Keratinocyte (primary cell): Measurements from ENCODE around the gene PNMT. TPM values are rescaled to one million over a fixed set of nuclear protein-coding genes. Genes with fewer than 3 reads are reported as not detected.

Source experiments
- DNase-seq: peaks from one replicate; pipeline ENCODE4 v3.0.0-alpha.2; 2011; ENCODE audit warnings: low read depth, missing footprints, low spot score
- FAIRE-seq: peaks from 2 replicates; lab custom pipeline; 2011; peaks lifted over from hg19 to GRCh38; lab: Jason Lieb, UNC
- H2AFZ ChIP-seq: 2 replicates; pipeline ENCODE4 v1.6.0; 2012; ENCODE audit warnings: low read length, control low read depth, inconsistent platforms; ENCODE audit not compliant: control insufficient read depth
- H3K27ac ChIP-seq: 2 replicates; pipeline ENCODE4 v1.5.1; 2011; ENCODE audit warnings: low read length; ENCODE audit not compliant: control insufficient read depth, insufficient read depth
- H3K27me3 ChIP-seq: 3 replicates; pipeline ENCODE4 v1.6.0; 2011; ENCODE audit warnings: low read length; ENCODE audit not compliant: control insufficient read depth, insufficient read depth; ENCODE audit errors: extremely low read depth
- H3K36me3 ChIP-seq, 2 experiments: 2 replicates in 1 of 2; 3 replicates in 1 of 2; pipeline ENCODE4 v1.5.1; 2011; ENCODE audit warnings: low read length in 2 of 2, mild to moderate bottlenecking in 1 of 2; ENCODE audit not compliant: control insufficient read depth in 2 of 2, insufficient read depth in 2 of 2; ENCODE audit errors: extremely low read depth in 1 of 2
- H3K4me1 ChIP-seq: 3 replicates; pipeline ENCODE4 v1.5.1; 2011; ENCODE audit warnings: low read length; ENCODE audit not compliant: control insufficient read depth, insufficient read depth; ENCODE audit errors: extremely low read depth
- H3K4me2 ChIP-seq: 3 replicates; pipeline ENCODE4 v1.6.0; 2011; ENCODE audit warnings: low read depth, low read length; ENCODE audit not compliant: control insufficient read depth, insufficient read depth; ENCODE audit errors: extremely low read depth
- H3K4me3 ChIP-seq, 3 experiments: fragments of 200-600 bp in 1 of 3; sonication (generic) in 1 of 3; 2 replicates in 2 of 3; 3 replicates in 1 of 3; pipeline ENCODE4 v1.5.1; 2011 to 2016; ENCODE audit warnings: low read length in 3 of 3, mild to moderate bottlenecking in 3 of 3, control low read depth in 2 of 3, inconsistent platforms in 1 of 3, low read depth in 1 of 3, mixed read lengths in 1 of 3, mixed run types in 1 of 3, moderate library complexity in 1 of 3; ENCODE audit not compliant: control insufficient read depth in 2 of 3, insufficient read depth in 2 of 3; ENCODE audit errors: extremely low read depth in 1 of 3
- H3K79me2 ChIP-seq: 2 replicates; pipeline ENCODE4 v1.6.0; 2012; ENCODE audit warnings: low read length; ENCODE audit not compliant: control insufficient read depth, insufficient read depth
- H3K9ac ChIP-seq: 3 replicates; pipeline ENCODE4 v1.6.0; 2011; ENCODE audit warnings: low read length; ENCODE audit not compliant: control insufficient read depth, insufficient read depth; ENCODE audit errors: extremely low read depth
- H3K9me1 ChIP-seq: 3 replicates; pipeline ENCODE4 v1.6.0; 2011; ENCODE audit warnings: low read length; ENCODE audit not compliant: control insufficient read depth, insufficient read depth; ENCODE audit errors: extremely low read depth
- H3K9me3 ChIP-seq: 2 replicates; pipeline ENCODE4 v1.5.1; 2012; ENCODE audit warnings: low read depth, low read length; ENCODE audit not compliant: control insufficient read depth
- H4K20me1 ChIP-seq: 3 replicates; pipeline ENCODE4 v1.6.0; 2011; ENCODE audit warnings: low read length; ENCODE audit not compliant: control insufficient read depth, insufficient read depth; ENCODE audit errors: extremely low read depth
- EZH2 ChIP-seq: IDR thresholded peaks from one replicate; pipeline ENCODE4 v1.6.1; 2012; ENCODE audit warnings: inconsistent platforms, mild to moderate bottlenecking, low read length, moderate library complexity
- dilution Hi-C: fragments of 300-500 bp; cut with MboI; formaldehyde crosslinking; loops from one replicate; pipeline ENCODE4 v1.7.0; 2020; ENCODE audit warnings: low sequenced_read_pairs; ENCODE audit not compliant: extremely low pct_ligation_motif_present
- polyA plus RNA-seq, 5 experiments: library from polyadenylated mRNA; depleted of rRNA in 3 of 5; stranded (reverse) in 3 of 5; stranded (forward) in 1 of 5; unstranded in 1 of 5; fragments of >200 nt; gene quantifications; 1 replicate in 1 of 5; 2 replicates in 3 of 5; 3 replicates in 1 of 5; pipeline versions ENCODE4 v1.2.1 to v1.2.3, GENCODE V29; 2011 to 2012; ENCODE audit warnings: missing spikeins in 2 of 5, low read depth in 1 of 5, low replicate concordance in 1 of 5
- TF ChIP-seq, protein P1 (sequence below), 3 experiments: IDR thresholded peaks in 1 of 3; conservative IDR thresholded peaks in 1 of 3; optimal IDR thresholded peaks in 1 of 3; 2 replicates in 2 of 3; 3 replicates in 1 of 3; pipeline versions ENCODE3 to v1.5.1; 2011; ENCODE audit warnings: low read length in 3 of 3, mild to moderate bottlenecking in 3 of 3, moderate library complexity in 2 of 3, control low read depth in 1 of 3, inconsistent platforms in 1 of 3; ENCODE audit not compliant: insufficient read depth in 2 of 3; ENCODE audit errors: extremely low read depth in 1 of 3

PNMT gene
- polyA plus RNA-seq, 1 donor (not counting 4 experiments of a cell fraction or from before 2014, with no cell fraction given) = not detected

GRCh38 chr17:39629494-39629880, 38.8 kb upstream of the PNMT start:
- no peaks in the 10 kb centered on the region for H3K9me1 ChIP-seq
- dilution Hi-C loops = no loop called here
- DNase-seq (no peak), FAIRE-seq (no peak)
- no peaks in the 10 kb centered on the region for H3K79me2 ChIP-seq
- H3K9me3 ChIP-seq = no peaks in the 10 kb centered on the region
- H3K36me3 ChIP-seq = no peaks in the 10 kb centered on the region
- no peak overlapping the region for H3K9ac ChIP-seq
- no peak overlapping the region for H3K4me3 ChIP-seq
- no peak overlapping the region for H2AFZ ChIP-seq
- H4K20me1 ChIP-seq = no peaks in the 10 kb centered on the region
- TF ChIP-seq, protein P1, sequence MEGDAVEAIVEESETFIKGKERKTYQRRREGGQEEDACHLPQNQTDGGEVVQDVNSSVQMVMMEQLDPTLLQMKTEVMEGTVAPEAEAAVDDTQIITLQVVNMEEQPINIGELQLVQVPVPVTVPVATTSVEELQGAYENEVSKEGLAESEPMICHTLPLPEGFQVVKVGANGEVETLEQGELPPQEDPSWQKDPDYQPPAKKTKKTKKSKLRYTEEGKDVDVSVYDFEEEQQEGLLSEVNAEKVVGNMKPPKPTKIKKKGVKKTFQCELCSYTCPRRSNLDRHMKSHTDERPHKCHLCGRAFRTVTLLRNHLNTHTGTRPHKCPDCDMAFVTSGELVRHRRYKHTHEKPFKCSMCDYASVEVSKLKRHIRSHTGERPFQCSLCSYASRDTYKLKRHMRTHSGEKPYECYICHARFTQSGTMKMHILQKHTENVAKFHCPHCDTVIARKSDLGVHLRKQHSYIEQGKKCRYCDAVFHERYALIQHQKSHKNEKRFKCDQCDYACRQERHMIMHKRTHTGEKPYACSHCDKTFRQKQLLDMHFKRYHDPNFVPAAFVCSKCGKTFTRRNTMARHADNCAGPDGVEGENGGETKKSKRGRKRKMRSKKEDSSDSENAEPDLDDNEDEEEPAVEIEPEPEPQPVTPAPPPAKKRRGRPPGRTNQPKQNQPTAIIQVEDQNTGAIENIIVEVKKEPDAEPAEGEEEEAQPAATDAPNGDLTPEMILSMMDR (optimal IDR thresholded peaks at IDR 0.05 in 1 of 3, IDR thresholded peaks at IDR 0.05 in 1 of 3, conservative IDR thresholded peaks at IDR 0.05 in 1 of 3; ENCODE audit: extremely low read depth in 1 of 3, insufficient read depth in 2 of 3, low read length in 3 of 3) = no peak
- TF ChIP-seq EZH2 = no peak
- H3K4me2 ChIP-seq = no peak overlapping the region
- H3K4me1 ChIP-seq = peaks cover 30% of the 10 kb centered on the region
- peaks cover 39% of the 10 kb centered on the region for H3K27me3 ChIP-seq
- H3K27ac ChIP-seq = no peak overlapping the region

DNA sequence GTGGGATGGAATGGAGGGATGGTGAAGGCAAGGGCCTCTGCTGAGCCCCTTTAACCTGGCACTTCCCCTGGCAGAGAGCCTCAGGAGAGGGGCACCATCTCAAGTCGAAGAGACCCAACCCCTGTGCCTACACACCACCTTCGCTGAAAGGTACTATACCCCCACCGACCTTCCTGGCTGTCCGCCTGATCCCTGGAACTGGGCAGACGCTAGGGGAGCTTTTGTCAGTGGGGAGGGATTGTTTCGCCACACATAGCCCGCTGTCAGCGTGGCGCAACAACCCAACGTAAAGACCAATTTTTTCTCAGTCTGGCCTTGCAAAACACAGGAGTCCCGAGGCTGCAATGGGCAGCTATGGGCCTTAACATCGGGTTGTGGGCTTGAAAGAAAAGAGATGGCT, 38.4 kb upstream of the PNMT start:
- Histone ChIP-seq H4K20me1 (no peaks in the 10 kb centered on the region), H3K9ac (no peak overlapping the region), H3K4me1 (peaks cover 30% of the 10 kb centered on the region), H3K36me3 (no peaks in the 10 kb centered on the region), H3K27ac (no peak overlapping the region), H3K27me3 (peaks cover 35% of the 10 kb centered on the region), H3K4me3 (no peak overlapping the region), H3K9me1 (no peaks in the 10 kb centered on the region), H3K4me2 (no peak overlapping the region), H3K79me2 (no peaks in the 10 kb centered on the region), H2AFZ (no peak overlapping the region), H3K9me3 (no peaks in the 10 kb centered on the region)
- no peak for DNase-seq
- dilution Hi-C loops = no loop called here
- TF ChIP-seq EZH2 = no peak
- TF ChIP-seq, protein P1 (optimal IDR thresholded peaks at IDR 0.05 in 1 of 3, IDR thresholded peaks at IDR 0.05 in 1 of 3, conservative IDR thresholded peaks at IDR 0.05 in 1 of 3; ENCODE audit: extremely low read depth in 1 of 3, insufficient read depth in 2 of 3, low read length in 3 of 3) = no peak
- no peak for FAIRE-seq
